CD4-positive, alpha-beta T cell treated with Interleukin-6 for 4 hours (primary cell): Measurements from ENCODE around the gene LPCAT1.
"Not testable (repeated sequence)": the region's sequence is repeated elsewhere in the genome, so short reads cannot be mapped to it uniquely, and the experiment has no call there.

Experiments
- DNase-seq: peaks from one replicate; pipeline ENCODE4 v3.0.0-alpha.2; 2020; ENCODE audit warnings: mixed read lengths

The LPCAT1 gene, protein sequence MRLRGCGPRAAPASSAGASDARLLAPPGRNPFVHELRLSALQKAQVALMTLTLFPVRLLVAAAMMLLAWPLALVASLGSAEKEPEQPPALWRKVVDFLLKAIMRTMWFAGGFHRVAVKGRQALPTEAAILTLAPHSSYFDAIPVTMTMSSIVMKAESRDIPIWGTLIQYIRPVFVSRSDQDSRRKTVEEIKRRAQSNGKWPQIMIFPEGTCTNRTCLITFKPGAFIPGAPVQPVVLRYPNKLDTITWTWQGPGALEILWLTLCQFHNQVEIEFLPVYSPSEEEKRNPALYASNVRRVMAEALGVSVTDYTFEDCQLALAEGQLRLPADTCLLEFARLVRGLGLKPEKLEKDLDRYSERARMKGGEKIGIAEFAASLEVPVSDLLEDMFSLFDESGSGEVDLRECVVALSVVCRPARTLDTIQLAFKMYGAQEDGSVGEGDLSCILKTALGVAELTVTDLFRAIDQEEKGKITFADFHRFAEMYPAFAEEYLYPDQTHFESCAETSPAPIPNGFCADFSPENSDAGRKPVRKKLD

DNA sequence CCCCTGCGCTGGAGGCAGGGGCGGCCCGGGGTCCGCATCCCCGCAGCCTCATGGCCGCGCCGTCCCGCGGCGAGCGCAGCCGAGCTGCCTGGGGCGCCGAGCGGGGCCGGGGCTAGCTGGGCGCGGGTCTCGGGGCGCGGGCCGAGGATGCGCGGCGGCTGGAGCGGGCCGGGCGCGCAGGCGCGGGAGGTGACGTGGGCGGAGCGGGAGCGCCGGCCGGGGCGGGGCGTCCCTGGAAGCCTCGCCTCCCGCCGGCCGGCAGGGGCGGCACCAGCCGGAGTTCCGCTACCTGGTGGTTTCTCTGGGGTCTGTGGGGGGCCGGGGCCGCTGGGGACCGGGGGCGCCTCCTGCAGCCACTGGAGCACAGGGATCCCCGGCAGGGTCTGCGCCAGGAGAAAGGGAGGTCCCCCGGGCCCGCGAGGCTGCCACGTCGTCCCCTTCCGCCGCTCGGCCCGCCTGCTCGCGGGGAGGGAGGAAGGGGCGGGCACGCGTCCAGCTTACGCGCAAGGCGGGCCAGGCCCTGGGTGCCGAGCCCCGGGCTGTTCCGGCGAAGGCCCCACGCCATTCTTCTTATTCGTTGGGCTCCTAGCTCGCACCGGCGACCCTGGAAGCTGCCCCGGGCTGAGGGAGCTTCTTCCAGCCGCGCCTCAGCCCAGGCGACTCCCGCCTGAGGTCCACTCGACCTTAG is at the start of gene LPCAT1:
LPCAT1 (minus strand) TSS at position 168 of the 688 bp plus-strand sequence; CDS start at position 52, 116 bp downstream.
- DNase-seq = peak; percentile 83

DNA sequence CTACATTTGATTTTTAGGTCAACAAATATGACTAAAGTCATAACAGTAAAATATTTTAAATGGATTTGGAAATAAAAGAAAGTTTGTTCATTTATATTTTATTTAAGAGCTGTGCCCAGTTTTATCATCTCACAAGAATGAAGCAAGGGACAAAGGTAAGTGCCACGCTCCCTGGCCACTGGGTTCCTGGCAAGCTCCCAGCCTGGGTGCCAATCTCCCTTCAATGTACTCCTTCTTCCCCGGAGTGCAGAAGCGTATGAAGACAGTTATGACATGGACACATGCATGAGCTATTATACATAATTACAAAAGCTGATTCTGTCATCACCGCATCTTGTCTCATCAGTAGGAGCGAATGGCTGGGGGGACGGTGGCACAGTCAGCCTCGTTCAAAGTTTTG is 48.1 kb upstream of the LPCAT1 start:
- DNase-seq = not testable (repeated sequence)

DNA sequence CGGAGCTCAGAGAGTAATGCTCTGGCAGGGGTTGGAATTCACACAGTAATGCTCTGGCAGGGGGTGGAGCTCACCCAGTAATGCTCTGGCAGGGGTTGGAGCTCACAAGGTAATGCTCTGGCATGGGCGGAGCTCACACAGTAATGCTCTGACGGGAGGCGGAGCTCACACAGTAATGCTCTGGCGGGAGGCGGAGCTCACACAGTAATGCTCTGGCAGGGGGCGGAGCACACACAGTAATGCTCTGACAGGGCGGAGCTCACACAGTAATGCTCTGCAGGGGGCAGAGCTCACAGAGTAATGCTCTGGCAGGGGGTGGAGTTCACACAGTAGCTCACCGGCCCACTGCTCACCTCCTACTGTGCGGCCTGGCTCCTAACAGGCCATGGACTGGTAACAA is 47.2 kb upstream of the LPCAT1 start:
- no peak for DNase-seq

DNA sequence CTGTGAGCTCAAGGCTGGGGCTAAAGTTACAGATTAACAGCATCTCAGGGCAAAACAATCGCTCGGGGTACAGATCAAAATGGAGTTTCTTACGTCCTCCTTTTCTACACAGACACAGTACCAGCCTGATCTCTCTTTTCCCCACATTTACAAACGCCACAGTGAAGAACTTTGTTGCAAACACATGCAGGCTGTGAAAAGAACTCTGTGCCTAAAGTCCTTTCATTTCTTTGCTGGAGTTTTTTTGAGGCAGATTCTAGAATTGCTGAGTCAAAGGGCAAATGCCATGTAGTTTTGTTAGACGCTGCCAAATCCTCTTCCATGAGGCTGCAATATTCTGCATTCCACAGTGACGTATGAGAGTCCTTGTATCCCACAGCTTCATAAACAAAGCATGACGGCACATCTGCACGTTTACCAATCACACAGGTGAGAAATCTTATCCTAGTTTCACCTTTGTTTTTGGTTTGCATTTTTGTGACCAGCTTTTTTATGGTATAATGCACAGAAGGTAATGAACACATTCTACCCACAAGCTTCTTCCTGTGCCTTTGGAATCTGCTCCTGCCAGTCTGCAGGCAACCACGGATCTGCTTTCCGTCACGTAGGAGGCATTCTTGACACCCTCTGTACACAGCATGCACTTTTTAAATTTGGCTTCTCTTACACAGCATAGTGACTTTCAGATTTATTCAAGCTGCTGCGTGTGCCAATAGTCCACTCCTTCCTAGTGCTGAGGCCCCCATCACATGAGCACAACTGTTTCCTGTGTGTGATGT is 44.6 kb upstream of the LPCAT1 start:
- no peak for DNase-seq

DNA sequence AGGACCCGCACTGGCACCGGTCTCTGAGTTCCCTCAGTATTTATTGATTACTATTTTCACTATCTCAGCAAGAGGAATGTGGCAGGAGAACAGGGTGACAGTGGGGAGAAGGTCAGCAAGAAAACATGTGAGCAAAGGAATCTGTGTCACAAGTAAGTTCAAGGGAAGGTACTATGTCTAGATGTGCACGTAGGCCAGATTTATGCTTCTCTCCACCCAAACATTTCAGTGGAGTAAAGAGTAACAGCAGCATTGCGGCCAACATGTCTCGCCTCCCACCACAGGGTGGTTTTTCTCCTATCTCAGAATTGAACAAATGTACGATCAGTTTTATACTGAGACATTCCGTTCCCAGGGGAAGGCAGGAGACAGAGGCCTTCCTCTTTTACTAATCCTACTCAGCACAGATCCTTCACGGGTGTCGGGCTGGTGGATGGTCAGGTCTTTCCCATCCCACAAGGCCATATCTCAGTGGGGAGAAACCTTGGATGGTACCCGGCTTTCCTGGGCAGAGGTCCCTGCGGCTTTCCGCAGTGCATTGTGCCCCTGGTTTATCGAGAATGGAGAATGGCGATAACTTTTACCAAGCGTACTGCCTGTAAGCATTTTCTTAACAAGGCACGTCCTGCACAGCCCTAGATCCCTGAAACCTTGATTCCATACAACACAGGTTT is 43.9 kb upstream of the LPCAT1 start:
- DNase-seq = not testable (repeated sequence)

DNA sequence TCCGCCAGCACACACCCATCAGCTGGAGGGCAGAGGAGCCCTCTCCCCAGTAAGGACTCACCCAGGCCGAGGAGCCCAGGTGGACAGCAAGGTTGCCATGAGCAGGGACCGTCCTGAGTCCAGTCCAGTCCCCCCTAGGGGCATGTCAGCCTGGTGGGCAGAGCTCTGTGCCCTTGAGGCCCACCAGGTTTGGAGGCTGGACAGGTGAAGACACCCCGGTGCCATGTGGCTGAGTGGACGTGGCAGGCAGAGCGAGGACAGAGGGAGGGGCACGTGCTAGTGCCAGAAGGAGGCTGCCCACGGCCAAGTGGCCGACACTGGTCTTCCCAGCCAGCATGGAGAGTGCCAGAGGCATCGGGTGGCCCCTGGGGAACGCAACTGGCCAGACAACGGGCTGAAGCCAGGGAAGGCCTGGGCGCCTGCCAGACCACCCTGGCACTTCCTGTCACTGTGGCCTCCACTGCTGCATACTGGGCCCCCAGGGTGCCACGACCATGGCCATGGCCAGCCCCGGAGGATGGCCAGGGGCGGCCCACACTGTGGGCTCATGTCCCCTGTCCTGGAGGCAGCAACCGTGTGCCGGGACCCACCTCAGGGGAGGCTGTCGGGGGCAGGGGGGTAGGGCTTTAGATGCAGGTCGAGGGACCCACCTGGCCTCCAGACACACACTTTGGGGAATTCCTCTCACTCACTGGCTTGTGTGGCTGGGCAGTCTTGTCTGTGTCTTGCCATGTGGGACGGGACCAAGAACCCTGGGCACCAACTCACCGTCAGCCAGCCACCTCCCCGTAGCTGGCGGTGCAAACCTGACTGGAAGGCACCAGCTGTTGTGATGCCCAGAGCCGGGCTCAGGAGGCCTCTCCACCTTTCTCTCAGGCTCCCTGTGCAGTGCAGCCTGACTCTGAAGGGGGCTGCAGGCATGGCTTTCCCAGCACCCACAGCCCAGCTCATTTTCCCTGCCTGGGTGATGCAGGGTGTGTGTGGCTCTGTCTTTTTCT is 42.3 kb upstream of the LPCAT1 start:
- no peak for DNase-seq

DNA sequence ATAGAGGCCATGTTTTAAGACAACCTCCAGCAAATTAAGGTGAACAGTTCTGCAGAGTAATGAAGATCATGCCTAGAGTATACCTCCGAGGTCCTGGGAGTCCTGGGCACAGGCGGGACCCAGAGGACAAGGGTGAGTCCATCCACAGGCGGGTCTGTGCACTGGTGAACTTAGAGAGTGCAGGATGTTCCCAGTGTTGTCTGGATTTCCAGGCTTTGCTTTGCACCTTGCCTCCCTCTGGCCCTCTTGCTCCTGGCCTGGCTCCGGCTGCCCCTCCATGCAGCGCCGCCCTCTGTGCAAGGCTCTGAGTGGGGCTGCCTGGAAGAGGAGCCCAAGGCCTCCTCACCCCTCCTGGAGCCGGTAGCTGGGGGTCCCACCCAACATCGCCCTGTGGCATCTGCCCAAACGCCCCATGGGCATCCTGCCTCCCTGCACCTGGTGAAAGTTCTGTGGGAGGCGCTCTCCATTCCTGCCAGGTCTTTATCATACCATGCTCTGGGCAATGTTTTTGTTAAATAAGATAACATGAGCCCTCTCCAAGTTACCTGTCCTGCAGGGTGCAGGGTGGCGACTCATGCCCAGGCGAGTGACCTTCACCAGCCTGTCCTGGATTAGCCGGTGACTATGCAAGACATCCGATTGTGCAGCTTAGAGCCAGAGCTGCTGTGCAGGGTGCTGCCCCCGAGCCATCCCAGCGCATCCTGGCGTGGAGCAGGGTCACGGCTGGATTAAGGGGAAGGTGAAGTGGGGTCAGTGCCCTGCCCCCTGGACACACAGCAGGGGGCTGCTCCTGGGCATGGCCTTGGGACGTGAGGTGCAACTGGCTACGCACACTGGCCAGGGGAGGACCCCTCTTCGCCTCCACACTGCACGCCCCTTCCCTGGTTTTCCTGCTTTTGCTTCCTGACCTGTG is 41.3 kb upstream of the LPCAT1 start:
- DNase-seq = no peak

DNA sequence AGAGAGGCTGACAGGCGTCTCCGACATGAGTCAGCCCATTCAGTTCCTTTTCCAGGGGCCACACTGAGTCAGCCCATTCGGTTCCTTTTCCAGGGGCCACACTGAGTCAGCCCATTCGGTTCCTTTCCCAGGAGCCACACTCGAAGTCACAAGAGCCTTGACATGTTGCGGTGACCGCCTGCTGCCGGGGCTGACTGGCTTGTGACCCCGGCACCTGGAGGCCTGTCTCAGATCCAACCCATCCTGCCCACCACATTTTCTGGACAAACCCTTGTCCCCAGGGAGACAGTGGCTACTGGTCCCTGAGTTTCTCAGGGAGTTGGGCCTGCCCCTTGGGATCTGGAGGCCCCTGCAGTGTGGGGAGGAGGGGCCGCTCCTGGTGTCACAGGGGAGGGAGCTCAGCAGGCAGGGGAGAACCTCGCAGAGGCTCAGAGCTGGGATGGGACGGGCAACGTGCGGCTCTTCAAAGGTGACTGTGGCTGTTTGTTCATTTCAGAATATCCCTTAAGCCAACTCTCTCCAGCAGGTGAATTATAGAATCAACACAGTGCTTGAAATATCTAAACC is 40.5 kb upstream of the LPCAT1 start:
- no peak for DNase-seq

DNA sequence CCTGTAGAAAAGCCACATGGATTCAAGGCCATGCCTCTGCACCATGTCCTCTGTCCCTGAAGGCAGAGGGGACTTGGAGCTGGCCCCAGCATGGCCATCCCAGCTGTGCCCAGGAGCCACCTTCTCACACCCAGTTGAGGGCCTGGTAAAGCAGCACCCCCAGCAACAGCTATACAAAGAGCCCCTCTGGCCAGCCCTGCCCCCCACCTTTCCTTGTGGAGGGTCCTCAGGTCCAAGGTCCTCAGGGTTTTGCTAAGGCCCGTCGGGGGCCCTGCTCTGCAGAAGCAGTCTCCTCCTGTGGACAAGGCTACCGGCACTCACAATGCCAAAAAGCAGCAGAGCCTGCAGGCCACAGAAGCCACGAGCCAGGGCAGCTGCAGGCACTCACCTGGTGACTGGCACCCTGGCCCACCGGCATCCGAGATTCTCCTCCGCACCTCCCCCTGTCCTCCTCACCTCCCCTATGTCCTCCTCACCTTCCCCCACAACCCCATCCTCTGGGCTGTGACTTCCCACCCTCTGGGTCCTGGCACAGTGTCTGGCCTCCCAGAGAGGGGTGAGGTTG is 39.9 kb upstream of the LPCAT1 start:
- no peak for DNase-seq

DNA sequence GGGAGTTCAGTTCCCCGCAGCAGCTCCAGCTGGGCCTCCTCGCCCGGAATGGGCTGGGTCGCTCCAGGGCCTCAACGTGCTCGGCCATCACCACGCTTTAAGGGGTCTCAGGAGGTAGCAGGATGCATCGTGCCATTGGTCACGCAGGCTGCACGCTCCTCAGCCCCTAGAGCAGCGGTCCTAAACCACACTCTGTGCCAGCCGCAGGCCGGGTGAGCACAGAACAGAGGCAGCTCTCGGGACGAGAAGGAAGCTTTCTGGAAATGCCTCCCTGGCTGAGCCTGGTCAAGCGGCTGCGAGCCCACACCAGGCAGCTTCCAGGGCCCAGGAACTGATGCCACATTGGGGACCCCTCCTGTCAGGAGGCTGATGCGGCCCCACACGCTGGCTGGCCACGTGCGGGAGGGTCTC is 39.3 kb upstream of the LPCAT1 start:
- no peak for DNase-seq

DNA sequence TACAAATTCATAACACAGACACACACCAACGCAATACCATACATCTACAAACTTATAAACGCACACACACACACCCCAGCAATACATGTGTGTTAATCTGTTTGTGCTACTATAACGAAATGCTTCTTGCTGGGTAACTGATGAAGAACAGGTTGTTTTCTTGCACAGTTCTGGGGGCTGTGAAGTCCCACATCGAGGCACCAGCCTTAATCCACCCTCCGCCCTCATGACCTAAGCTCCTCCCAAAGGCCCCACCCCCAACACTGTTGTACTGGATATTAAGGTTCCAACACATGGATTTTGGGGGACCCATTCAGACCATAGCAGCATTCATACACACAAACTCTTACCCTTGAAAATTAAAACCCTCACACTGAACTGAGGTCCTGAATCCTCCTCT is 38.8 kb upstream of the LPCAT1 start:
- no peak for DNase-seq

DNA sequence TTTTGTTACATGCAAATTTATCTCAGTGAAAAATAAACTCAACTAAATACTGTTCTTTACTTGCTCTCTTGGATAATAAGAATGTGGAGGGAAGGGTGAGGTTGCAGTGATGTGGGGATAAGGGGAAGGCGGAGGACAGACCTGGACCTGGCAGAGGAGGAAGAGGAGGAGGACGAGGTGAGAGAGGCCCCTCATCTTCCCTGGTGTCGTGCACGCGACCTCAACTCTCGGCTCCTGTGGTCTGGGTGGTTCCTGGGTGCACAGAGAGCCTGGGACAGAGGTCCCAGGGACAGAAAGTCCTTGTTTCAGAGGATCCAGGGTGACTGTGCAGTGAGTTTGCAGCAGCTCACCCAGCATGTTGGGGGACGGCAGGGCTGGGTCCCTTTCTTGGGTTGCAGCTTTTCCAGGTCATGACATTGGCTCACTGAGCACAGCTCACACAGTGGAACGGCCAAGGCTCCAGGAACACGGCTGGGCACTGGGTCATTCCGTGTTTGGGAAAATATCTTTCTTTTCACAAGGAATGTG is 37.7 kb upstream of the LPCAT1 start:
- no peak for DNase-seq

DNA sequence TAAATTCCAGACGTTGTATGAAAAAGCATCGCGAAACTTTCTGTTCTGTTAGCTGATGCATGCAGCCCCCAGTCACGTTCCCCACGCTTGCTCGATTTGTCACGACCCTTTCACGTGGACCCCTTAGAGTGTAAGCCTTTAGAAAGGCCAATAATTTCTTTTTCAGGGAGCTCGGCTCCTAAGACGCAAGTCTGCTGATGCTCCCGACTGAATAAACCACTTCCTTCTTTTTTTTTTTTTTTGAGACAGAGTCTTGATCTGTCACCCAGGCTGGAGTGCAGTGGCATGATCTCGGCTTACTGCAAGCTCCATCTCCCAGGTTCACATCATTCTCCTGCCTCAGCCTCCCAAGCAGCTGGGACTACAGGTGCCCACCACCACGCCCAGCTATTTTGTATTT is 36.7 kb upstream of the LPCAT1 start:
- DNase-seq = not testable (repeated sequence)

DNA sequence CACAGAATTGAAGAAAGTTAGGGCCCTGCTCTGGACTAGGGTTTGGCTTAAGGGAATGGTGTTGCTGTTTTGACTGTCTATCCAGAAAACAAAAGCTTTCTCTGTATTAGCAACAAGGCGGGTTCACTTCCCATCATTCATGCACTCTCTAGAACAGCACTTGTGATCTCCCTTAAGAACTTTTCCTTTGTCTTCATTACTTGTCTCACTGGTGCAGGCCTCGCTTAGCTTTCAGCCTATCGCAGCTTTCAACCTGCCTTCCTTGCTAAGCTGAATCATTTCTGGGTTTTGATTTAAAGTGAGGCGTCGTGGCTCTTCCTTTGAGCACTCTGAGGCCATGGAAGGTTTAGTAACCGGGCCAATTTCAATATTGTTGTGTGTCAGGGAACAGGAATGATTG is 35.2 kb upstream of the LPCAT1 start:
- DNase-seq = no peak

DNA sequence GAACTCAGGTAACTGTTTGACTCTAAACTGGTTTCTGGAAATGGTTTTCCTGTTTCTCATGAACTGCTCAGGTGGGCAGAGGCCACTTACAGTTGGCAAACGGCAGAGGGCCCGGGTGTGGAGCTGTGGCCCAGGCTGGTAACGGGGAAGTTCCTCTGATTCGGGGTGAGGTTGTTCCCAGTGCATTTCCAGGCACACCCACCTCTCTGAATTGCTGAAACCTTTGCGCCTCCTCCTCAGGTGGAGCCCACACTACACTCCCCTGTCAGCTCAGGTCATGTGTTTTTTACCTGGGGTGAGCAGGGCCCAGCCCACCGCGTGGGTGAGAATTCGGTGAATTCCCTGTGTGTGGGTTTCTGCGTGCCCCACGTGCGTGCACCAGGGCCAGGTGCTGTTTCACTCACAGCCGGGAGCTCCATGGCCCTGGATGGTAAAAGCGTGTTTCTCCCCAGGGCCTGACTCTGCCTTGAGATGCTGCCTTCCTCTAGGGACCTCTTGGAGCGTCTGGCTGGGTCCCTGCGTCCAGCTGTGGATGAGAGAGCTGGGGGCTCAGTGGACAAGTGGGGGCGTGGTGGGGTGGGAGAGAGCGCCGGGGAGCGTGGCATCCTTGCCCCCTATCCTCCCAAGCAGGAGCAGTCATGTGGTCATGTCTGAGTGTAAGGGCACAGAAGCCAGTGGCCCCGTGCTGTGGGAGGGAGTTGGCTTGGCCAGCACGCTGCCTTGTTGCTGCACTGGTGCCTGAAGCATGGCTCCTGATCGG is 33.5 kb upstream of the LPCAT1 start:
- DNase-seq = no peak

DNA sequence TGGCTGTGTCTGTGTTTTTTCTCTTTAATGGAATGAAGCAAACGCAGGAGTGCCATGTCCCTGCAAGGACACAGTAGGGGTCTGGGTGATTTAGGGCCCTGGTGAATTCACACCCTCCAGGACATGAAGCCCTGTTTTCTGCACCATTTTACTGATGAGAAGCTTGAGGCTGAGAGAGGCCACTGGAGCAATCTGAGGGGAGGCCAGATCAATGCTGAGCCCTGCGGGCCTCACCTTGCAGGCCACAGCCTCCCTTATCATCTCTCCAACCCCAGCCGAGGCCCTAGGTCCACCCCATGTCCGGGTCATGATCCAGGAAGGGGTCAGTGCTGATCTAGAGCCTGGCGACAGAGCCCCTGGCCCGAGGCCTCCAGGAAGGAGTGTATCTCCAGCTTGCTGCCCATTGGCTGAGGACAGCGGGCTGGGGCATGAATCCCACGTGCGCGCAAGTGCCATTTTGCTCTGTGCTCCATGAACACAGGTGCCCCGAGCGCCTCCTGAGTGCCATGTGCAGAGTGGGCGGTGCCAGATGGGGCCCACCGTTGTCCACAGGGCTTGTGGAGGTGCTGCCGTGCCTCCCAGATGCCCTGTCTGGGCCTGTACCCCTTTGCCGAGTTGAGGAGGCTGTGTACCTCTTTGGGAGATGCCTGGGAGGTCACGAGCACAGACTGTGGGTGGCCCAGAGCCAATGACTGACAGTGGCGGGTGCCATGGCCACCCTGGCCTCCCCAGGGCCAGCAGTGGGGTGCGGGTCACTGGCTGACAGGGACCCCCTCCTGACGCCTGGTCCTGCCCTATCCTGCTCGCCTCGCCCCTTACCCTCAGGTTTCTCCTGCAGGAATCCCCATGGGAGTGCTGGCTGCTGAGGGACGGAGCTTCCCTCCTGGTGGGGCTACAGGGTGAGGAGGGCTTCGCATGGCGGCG is 32.3 kb upstream of the LPCAT1 start:
- no peak for DNase-seq
